ENCODE measurements around the gene GET4.
"Not testable (repeated sequence)": the region's sequence is repeated elsewhere in the genome, so short reads cannot be mapped to it uniquely, and the experiment has no call there.

Gene GET4

DNA sequence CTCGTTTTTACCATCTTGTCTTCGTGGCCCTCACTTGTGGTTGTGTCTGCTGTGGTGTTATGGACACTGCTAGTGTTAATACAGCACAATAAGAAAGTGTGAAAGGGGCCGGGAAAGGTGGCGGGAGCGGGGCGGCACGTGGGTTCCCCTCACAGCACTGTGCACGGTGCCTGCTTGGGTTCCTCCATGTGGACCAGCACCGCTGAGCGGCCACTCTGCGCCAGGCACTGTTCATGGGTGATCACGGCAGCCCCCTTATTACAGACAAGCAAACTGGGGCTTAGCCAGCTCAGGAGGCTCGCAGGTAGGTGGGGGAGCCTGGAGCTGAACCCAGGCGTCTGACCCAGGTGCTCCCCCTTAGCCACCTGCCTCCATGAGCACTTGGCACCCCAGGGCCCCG, 31.8 kb upstream of the GET4 start:
- TF ChIP-seq ARNT (IDR thresholded peaks at IDR 0.05) (no peak), FOXA1 (IDR thresholded peaks at IDR 0.05) (no peak), FOXM1 (IDR thresholded peaks at IDR 0.05; ENCODE audit: borderline replicate concordance) (no peak), FOXK2 (IDR thresholded peaks at IDR 0.05) (no peak), HDGF (IDR thresholded peaks at IDR 0.05; ENCODE audit: borderline replicate concordance) (no peak), ELF4 (IDR thresholded peaks at IDR 0.05) (no peak), SUZ12 (IDR thresholded peaks at IDR 0.05) (no peak), LEF1 (IDR thresholded peaks at IDR 0.05; ENCODE audit: borderline replicate concordance) (no peak), L3MBTL2 (conservative IDR thresholded peaks at IDR 0.05) (no peak)
- TF ChIP-seq, protein P1, sequence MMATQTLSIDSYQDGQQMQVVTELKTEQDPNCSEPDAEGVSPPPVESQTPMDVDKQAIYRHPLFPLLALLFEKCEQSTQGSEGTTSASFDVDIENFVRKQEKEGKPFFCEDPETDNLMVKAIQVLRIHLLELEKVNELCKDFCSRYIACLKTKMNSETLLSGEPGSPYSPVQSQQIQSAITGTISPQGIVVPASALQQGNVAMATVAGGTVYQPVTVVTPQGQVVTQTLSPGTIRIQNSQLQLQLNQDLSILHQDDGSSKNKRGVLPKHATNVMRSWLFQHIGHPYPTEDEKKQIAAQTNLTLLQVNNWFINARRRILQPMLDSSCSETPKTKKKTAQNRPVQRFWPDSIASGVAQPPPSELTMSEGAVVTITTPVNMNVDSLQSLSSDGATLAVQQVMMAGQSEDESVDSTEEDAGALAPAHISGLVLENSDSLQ (IDR thresholded peaks at IDR 0.05): no peak
- POLR2A ChIA-PET: no interaction called here
- CTCF ChIA-PET: no interaction called here
- no peak for DNase-seq (ENCODE audit: extremely low spot score)

- ChIA-PET CTCF (no interaction called here), POLR2A (no interaction called here)
- no peak for DNase-seq (ENCODE audit: extremely low spot score)
- TF ChIP-seq LEF1 (IDR thresholded peaks at IDR 0.05; ENCODE audit: borderline replicate concordance): no peak
- no peak for TF ChIP-seq CTBP1 (IDR thresholded peaks at IDR 0.05; ENCODE audit: borderline replicate concordance)
These were observed 31.3 kb upstream of the GET4 start for GRCh38 chr7:845091-845490.

DNA sequence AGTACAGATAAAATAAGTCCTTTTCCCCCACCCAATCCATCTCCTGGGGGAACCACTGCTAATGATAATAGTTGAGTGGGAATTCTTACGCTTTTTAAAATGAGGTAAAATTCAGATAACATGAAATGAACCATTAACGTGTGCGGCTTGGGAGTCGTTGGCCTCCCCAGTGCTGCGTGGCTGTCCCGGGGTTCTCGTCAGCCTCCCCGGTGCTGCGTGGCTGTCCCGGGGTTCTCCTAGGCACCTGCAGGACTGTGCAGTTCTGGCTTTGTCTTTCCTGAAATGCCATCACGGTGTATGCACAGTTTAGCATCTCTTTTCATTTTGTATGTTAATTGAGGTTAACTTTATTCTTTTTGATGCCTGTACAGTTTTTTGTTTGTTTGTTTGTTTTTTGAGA, 30.6 kb upstream of the GET4 start:
- TF ChIP-seq SP1 (IDR thresholded peaks at IDR 0.05): no peak
- TF ChIP-seq, protein P1 (IDR thresholded peaks at IDR 0.05): no peak
- no peak for TF ChIP-seq LEF1 (IDR thresholded peaks at IDR 0.05; ENCODE audit: borderline replicate concordance)
- no peak for TF ChIP-seq ZNF384 (IDR thresholded peaks at IDR 0.05)
- TF ChIP-seq HDGF (IDR thresholded peaks at IDR 0.05; ENCODE audit: borderline replicate concordance): no peak
- no peak for TF ChIP-seq FOXA1 (IDR thresholded peaks at IDR 0.05)
- no peak for TF ChIP-seq CTBP1 (IDR thresholded peaks at IDR 0.05; ENCODE audit: borderline replicate concordance)
- no peak for TF ChIP-seq FOXM1 (IDR thresholded peaks at IDR 0.05; ENCODE audit: borderline replicate concordance)
- no peak for TF ChIP-seq L3MBTL2 (conservative IDR thresholded peaks at IDR 0.05)
- no peak for TF ChIP-seq ELF4 (IDR thresholded peaks at IDR 0.05)
- TF ChIP-seq TARDBP (IDR thresholded peaks at IDR 0.05): no peak
- no peak for TF ChIP-seq BHLHE40 (IDR thresholded peaks at IDR 0.05; ENCODE audit: borderline replicate concordance)
- TF ChIP-seq SUZ12 (IDR thresholded peaks at IDR 0.05): no peak
- ChIA-PET CTCF (no interaction called here), POLR2A (no interaction called here)
- no peak for DNase-seq (ENCODE audit: extremely low spot score)

DNA sequence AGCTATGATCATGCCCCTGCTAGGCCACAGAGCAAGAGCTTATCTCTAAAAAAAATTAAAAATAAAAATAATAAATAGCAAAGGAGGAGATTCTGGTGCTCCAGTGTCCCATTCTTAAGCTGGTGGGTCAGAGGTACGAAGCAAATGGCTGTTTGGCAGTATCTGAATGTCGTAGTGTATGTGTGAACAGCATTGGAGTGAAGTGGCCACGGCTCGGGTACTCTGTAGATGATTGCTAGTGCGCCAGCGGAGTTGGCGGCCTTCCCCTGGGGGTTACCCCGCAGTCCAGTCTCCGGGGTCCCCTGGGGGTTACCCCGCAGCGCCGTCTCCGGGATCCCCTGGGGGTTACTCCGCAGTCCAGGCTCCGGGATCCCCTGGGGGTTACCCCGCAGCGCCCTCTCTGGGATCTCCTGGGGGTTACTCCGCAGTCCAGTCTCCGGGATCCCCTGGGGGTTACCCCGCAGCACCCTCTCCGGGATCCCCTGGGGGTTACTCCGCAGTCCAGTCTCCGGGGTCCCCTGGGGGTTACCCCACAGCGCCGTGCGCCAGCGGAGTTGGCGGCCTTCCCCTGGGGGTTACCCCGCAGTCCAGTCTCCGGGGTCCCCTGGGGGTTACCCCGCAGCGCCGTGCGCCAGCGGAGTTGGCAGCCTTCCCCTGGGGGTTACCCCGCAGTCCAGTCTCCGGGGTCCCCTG, 29.2 kb upstream of the GET4 start:
- DNase-seq (ENCODE audit: extremely low spot score); POLR2A ChIA-PET; CTCF ChIA-PET: not testable (repeated sequence)

DNA sequence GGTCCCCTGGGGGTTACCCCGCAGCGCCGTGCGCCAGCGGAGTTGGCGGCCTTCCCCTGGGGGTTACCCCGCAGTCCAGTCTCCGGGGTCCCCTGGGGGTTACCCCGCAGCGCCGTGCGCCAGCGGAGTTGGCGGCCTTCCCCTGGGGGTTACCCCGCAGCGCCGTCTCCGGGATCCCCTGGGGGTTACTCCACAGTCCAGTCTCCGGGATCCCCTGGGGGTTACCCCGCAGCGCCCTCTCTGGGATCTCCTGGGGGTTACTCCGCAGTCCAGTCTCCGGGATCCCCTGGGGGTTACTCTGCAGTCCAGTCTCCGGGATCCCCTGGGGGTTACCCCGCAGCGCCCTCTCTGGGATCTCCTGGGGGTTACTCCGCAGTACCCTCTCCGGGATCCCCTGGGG, 28.6 kb upstream of the GET4 start:
- DNase-seq (ENCODE audit: extremely low spot score); POLR2A ChIA-PET; CTCF ChIA-PET: not testable (repeated sequence)

GRCh38 chr7:849145-849544, 27.2 kb upstream of the GET4 start:
- CTCF ChIA-PET: no interaction called here
- POLR2A ChIA-PET: no interaction called here

GRCh38 chr7:849781-850180, 26.6 kb upstream of the GET4 start:
- no peak for DNase-seq (ENCODE audit: extremely low spot score)
- ChIA-PET CTCF (interaction anchor here (0.6 kb wide), 1 partner anchor 23 kb away, joined by 3 read pairs; no protein-coding TSS in a partner anchor), POLR2A (no interaction called here)
- TF ChIP-seq NFRKB (IDR thresholded peaks at IDR 0.05) (no peak), TARDBP (IDR thresholded peaks at IDR 0.05) (no peak), BHLHE40 (IDR thresholded peaks at IDR 0.05; ENCODE audit: borderline replicate concordance) (no peak), HDGF (IDR thresholded peaks at IDR 0.05; ENCODE audit: borderline replicate concordance) (no peak), SP1 (IDR thresholded peaks at IDR 0.05) (no peak), L3MBTL2 (conservative IDR thresholded peaks at IDR 0.05) (no peak), ARNT (IDR thresholded peaks at IDR 0.05) (no peak), ELF4 (IDR thresholded peaks at IDR 0.05) (no peak), ZNF384 (IDR thresholded peaks at IDR 0.05) (no peak), FOXM1 (IDR thresholded peaks at IDR 0.05; ENCODE audit: borderline replicate concordance) (no peak), CTBP1 (IDR thresholded peaks at IDR 0.05; ENCODE audit: borderline replicate concordance) (no peak)
- TF ChIP-seq, protein P1 (IDR thresholded peaks at IDR 0.05): no peak

More at GRCh38 chr7:849145-849544, 27.2 kb upstream of the GET4 start:
- DNase-seq (ENCODE audit: extremely low spot score): no peak
- TF ChIP-seq ELF4 (IDR thresholded peaks at IDR 0.05) (no peak), ARNT (IDR thresholded peaks at IDR 0.05) (no peak), TARDBP (IDR thresholded peaks at IDR 0.05) (no peak), L3MBTL2 (conservative IDR thresholded peaks at IDR 0.05) (no peak), HDGF (IDR thresholded peaks at IDR 0.05; ENCODE audit: borderline replicate concordance) (no peak), ZNF384 (IDR thresholded peaks at IDR 0.05) (no peak), SP1 (IDR thresholded peaks at IDR 0.05) (no peak), LEF1 (IDR thresholded peaks at IDR 0.05; ENCODE audit: borderline replicate concordance) (no peak), FOXK2 (IDR thresholded peaks at IDR 0.05) (no peak), SUZ12 (IDR thresholded peaks at IDR 0.05) (no peak), NFRKB (IDR thresholded peaks at IDR 0.05) (no peak), BHLHE40 (IDR thresholded peaks at IDR 0.05; ENCODE audit: borderline replicate concordance) (no peak), FOXA1 (IDR thresholded peaks at IDR 0.05) (no peak), FOXM1 (IDR thresholded peaks at IDR 0.05; ENCODE audit: borderline replicate concordance) (no peak)

Measured in HEK293T (cell line).